ENCODE results near the gene UBE2K.

DNA sequence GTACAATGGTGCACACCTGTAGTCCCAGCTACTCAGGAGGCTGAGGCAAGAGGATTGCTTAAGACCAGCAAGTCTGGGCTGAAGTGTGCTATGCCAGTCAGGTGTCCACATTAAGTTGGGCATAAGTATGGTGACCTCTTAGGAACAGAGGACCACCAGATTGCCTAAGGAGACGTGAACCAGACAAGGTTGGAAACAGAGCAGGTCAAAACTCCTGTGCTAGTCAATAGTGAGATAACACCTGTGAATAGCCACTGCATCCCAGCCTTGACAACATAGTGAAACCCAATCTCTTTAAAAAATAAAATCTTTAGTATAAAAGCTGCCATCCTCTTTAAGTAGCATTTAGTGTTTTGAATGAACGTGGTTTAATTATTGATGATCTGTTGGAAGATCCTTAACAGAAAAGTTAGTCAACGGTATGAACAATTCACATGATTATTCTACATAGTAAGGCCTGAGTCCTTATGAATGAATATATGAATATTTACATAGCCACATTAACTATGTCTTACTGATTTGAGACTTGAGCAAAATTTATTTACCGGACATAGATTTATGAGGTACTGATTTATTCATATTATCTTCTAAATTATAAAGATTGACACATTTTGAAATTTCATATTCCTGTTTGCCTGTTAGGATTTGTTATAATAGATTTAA lies 63.2 kb downstream of the UBE2K start:
- TF ChIP-seq, protein P1, sequence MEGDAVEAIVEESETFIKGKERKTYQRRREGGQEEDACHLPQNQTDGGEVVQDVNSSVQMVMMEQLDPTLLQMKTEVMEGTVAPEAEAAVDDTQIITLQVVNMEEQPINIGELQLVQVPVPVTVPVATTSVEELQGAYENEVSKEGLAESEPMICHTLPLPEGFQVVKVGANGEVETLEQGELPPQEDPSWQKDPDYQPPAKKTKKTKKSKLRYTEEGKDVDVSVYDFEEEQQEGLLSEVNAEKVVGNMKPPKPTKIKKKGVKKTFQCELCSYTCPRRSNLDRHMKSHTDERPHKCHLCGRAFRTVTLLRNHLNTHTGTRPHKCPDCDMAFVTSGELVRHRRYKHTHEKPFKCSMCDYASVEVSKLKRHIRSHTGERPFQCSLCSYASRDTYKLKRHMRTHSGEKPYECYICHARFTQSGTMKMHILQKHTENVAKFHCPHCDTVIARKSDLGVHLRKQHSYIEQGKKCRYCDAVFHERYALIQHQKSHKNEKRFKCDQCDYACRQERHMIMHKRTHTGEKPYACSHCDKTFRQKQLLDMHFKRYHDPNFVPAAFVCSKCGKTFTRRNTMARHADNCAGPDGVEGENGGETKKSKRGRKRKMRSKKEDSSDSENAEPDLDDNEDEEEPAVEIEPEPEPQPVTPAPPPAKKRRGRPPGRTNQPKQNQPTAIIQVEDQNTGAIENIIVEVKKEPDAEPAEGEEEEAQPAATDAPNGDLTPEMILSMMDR (IDR thresholded peaks at IDR 0.05), result no peak
- no peak for TF ChIP-seq POLR2A (IDR thresholded peaks at IDR 0.05)

Data from body of pancreas (tissue), 4 donors.